SJSA1 (cell line): ENCODE data around the gene EFHC1. TPM values are rescaled to one million over a fixed set of nuclear protein-coding genes. Genes with fewer than 3 reads are reported as not detected.

Source experiments
- DNase-seq, 2 experiments: peaks; one replicate each; pipeline ENCODE4 v3.0.0-alpha.2; 2015 to 2020; ENCODE audit warnings: low spot score in 2 of 2, low read depth in 1 of 2
- H3K27ac ChIP-seq: fragments of 250-450 bp; sonication (Bioruptor Pico); 2 replicates; pipeline ENCODE4 v1.5.1; 2020; ENCODE audit warnings: mild to moderate bottlenecking, moderate library complexity
- H3K27me3 ChIP-seq: fragments of 250-450 bp; sonication (Bioruptor Pico); replicated peaks from 2 replicates; pipeline ENCODE4 v1.5.1; 2020; ENCODE audit warnings: mild to moderate bottlenecking, moderate library complexity
- H3K36me3 ChIP-seq: fragments of 250-450 bp; sonication (Bioruptor Pico); 2 replicates; pipeline ENCODE4 v1.5.1; 2020; ENCODE audit warnings: mild to moderate bottlenecking
- H3K4me1 ChIP-seq: fragments of 250-450 bp; sonication (Bioruptor Pico); replicated peaks from 2 replicates; pipeline ENCODE4 v1.6.1; 2021; ENCODE audit warnings: mild to moderate bottlenecking
- H3K4me3 ChIP-seq: fragments of 250-450 bp; sonication (Bioruptor Pico); 2 replicates; pipeline ENCODE4 v1.5.1; 2020; ENCODE audit warnings: mild to moderate bottlenecking
- H3K9me3 ChIP-seq: fragments of 250-450 bp; sonication (Bioruptor Pico); replicated peaks from 2 replicates; pipeline ENCODE4 v1.5.1; 2020; ENCODE audit warnings: mild to moderate bottlenecking
- total RNA-seq: library from RNA; depleted of rRNA; stranded (reverse); fragments of >200 nt; shearing (Covaris generic); gene quantifications from 2 replicates; pipeline ENCODE4 v1.2.3, GENCODE V29; 2014

The EFHC1 gene
- total RNA-seq, 1 experiment from 2014 or later, result 15.8 TPM

DNA sequence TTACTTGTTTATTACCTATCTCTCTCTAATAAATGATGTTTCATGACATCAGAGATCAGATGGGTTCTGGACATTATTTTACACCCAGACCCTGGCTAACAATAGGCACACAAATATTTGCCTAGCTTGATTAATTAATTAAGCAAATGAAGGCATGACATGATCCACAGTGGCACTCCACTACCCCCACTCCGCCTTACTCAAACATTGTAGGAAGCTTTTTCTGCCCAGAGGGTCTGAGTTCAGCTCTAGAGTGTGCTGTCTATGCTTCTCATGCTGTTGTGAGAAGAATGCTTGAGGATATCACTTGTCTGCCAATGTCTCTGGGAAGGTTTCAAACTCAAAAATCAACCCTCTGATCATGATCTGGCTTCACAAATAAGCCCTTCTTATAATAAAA, 111.7 kb downstream of the EFHC1 start:
- Histone ChIP-seq H3K27me3 (no peaks in the 10 kb centered on the region), H3K4me3 (no peak overlapping the region), H3K27ac (no peak overlapping the region), H3K9me3 (no peaks in the 10 kb centered on the region), H3K4me1 (peaks cover 32% of the 10 kb centered on the region), H3K36me3 (peaks cover 77% of the 10 kb centered on the region)
- DNase-seq, result no peak

DNA sequence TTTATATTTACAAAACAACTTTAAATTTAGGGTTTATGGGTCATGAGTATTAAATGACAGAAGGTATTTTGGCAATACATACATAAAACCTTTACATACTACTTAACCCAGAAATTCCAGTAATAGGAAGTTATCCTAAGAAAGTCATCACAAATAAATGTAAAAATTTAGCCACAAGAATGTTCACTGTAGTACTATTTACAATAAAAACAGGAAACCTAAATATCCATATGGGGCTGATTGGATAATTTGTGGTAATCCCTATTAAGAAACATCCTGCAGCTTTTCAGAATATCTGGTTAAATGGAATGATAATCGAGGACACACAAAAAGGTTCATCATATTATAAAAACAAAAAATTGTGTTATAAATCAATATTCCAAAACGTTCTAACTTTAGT, 112.3 kb downstream of the EFHC1 start:
- peaks cover 38% of the 10 kb centered on the region for H3K4me1 ChIP-seq
- no peaks in the 10 kb centered on the region for H3K27me3 ChIP-seq
- no peak overlapping the region for H3K27ac ChIP-seq
- H3K36me3 ChIP-seq, result peaks cover 79% of the 10 kb centered on the region
- no peak for DNase-seq
- no peaks in the 10 kb centered on the region for H3K9me3 ChIP-seq
- H3K4me3 ChIP-seq, result no peak overlapping the region

DNA sequence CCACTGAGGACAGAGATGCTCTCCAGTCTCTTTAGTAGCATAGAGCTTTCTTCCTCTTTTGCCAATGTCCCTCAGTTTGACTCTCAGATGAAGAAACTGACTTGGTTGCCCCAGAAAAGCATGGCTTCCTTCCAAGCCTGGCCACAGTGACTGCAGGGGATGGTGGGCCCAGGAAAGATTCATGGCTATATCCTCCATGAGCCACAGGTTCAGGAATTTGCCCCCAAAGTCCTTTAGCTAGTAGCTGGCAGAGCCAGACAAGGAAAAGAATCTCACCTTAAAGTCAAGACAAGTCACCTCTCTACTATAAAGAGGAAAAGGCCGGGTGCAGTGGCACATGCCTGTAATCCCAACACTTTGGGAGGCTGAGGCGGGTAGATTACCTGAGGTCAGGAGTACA, 113.3 kb downstream of the EFHC1 start:
- H3K4me1 ChIP-seq, result peaks cover 48% of the 10 kb centered on the region
- no peaks in the 10 kb centered on the region for H3K9me3 ChIP-seq
- H3K4me3 ChIP-seq, result no peak overlapping the region
- H3K36me3 ChIP-seq, result peaks cover 76% of the 10 kb centered on the region
- H3K27me3 ChIP-seq, result no peaks in the 10 kb centered on the region
- H3K27ac ChIP-seq, result no peak overlapping the region
- no peak for DNase-seq

DNA sequence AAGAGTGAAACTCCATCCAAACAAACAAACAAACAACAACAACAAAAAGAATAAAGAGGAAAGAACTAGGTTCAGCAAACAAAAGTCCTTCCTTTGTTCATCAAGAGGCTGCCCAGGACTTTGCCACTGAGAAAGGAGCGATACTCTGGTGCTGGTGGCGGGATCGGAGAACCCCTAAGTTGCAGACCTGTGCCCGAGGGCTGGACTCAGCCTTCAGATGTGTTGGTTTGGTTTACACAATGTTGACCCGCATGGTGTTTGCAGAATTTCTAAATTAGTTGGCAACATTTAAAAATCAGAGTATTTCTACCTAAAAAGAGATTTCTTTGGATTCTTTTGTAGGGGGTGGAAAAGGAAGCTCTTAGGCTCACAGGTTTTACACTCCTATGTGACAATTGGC, 114.2 kb downstream of the EFHC1 start:
- no peak overlapping the region for H3K4me3 ChIP-seq
- no peaks in the 10 kb centered on the region for H3K27me3 ChIP-seq
- H3K4me1 ChIP-seq, result peaks cover 57% of the 10 kb centered on the region
- H3K27ac ChIP-seq, result no peak overlapping the region
- no peak for DNase-seq
- H3K36me3 ChIP-seq, result peaks cover 69% of the 10 kb centered on the region
- H3K9me3 ChIP-seq, result no peaks in the 10 kb centered on the region

DNA sequence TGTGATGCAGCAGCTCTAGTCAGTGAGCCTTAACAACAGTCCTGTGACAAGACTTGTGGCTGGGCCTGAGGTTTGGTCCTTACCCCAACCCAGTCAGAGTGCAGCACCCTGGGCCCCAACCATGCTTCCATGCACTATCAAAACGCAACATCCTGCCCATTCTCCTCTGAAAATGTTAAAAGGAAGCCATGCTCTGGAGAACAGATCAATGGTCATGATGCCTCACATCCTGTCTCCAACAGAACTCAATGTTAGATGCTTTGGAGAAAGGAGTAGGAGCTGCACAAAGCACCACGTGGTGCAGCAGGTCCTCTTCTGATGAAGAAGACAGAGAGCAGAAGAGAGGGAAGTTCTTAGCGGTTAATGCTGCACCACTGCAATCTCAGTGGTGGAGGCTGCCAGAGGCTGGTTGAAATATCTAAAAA, 114.8 kb downstream of the EFHC1 start:
- peaks cover 63% of the 10 kb centered on the region for H3K4me1 ChIP-seq
- no peaks in the 10 kb centered on the region for H3K9me3 ChIP-seq
- no peak for DNase-seq
- no peaks in the 10 kb centered on the region for H3K27me3 ChIP-seq
- H3K4me3 ChIP-seq, result no peak overlapping the region
- H3K36me3 ChIP-seq, result peaks cover 66% of the 10 kb centered on the region
- no peak overlapping the region for H3K27ac ChIP-seq

DNA sequence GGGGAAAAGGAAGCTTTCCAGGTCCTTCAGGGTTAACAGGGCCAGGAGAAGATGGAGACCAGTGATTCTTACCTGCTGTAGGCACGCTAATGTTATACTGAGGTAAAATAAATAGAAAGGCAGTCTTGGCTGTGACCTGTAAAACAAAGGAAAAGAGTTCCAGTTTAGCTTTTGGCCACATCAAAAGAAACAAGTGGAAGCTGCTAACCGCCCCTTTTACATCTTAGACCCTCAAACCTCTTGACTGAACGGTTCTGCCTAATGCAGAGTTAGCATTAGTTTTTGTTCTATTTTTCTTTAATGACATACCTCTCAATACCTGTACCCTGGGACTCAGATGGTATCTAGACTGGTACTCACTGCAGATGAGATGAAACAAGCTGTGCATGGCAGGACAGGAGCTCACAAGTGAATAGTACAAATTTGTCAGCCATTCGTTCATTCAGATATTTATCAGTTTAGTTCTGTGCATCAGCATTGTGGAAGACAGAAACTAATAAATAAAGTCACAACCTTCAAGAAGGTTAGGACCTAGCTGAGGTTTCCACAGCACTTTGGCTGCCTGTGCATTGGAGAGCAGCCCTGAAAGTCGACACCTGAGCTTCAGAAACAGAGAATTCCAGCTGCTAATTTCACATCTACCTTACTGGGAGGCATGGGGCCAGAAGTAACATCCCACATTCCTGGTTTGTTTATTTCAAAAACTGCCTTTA, 115.7 kb downstream of the EFHC1 start:
- no peak overlapping the region for H3K27ac ChIP-seq
- H3K4me3 ChIP-seq, result no peak overlapping the region
- DNase-seq, result no peak
- H3K4me1 ChIP-seq, result peaks cover 72% of the 10 kb centered on the region
- no peaks in the 10 kb centered on the region for H3K27me3 ChIP-seq
- H3K36me3 ChIP-seq, result peaks cover 59% of the 10 kb centered on the region
- H3K9me3 ChIP-seq, result no peaks in the 10 kb centered on the region

DNA sequence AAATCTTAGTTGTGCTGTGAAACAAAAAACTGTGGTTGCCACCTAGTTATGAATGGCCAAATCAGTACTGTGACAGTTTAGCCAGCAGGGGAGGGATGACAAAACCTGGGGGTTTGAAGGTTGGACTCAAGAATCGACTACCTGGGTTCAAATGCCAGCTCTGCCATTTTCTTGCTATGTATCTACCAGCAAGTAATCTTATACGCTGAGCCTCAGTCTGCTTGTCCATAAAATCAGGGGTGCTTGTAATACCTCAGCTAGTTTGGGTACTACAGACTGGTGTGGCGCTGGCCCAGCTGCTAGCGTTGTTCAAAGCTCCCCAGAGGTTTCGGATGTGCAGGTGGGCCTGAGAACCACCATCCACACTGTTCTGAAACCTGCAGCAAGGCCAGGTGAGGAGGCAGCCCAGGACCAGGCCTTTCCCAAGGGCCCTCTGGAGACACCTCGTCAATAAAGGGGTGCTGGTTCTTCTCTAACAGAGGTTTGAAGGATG, 116.3 kb downstream of the EFHC1 start:
- peaks cover 56% of the 10 kb centered on the region for H3K36me3 ChIP-seq
- H3K27ac ChIP-seq, result no peak overlapping the region
- peaks cover 73% of the 10 kb centered on the region for H3K4me1 ChIP-seq
- DNase-seq, result no peak
- H3K9me3 ChIP-seq, result no peaks in the 10 kb centered on the region
- no peaks in the 10 kb centered on the region for H3K27me3 ChIP-seq
- H3K4me3 ChIP-seq, result no peak overlapping the region

DNA sequence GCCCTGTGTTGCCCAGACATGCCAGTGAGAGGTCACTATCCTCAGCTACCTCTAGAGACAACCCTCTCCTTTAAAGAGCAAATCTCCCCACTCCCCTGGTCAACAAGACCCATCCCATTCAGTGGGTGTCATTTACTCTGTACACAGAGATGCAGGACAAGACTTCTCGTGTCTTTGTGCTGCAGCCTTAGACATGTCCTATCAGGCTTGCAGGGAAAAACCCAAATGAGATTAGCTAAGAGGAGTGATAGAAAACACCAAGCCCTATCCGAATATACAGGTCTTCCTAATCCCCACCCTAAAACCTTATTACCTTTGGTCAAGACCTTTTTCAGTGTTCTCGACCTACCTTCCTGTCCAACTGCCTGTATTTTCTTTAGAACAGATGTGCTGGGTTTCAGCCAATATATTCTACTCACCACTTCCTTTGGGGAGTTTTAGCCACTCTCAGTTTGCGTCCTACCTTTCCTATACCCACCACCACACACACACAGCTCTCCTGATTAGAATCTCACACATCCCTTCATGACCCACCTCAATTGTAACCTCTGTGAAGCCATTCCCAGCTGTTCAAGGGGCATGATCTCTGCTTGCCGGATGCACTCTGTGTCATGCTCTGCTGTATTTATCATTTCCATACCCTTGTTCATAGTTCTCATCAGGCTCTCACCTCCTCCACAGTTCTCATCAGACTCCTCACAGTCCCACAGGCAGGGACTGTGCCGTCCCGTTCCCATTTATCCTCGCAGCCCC, 117.0 kb downstream of the EFHC1 start:
- Histone ChIP-seq H3K9me3 (no peaks in the 10 kb centered on the region), H3K4me1 (peaks cover 69% of the 10 kb centered on the region), H3K4me3 (no peak overlapping the region), H3K36me3 (peaks cover 50% of the 10 kb centered on the region), H3K27ac (peak overlapping the region; percentile 70; the same call in 1 of the 2 replicates), H3K27me3 (no peaks in the 10 kb centered on the region)
- no peak for DNase-seq

DNA sequence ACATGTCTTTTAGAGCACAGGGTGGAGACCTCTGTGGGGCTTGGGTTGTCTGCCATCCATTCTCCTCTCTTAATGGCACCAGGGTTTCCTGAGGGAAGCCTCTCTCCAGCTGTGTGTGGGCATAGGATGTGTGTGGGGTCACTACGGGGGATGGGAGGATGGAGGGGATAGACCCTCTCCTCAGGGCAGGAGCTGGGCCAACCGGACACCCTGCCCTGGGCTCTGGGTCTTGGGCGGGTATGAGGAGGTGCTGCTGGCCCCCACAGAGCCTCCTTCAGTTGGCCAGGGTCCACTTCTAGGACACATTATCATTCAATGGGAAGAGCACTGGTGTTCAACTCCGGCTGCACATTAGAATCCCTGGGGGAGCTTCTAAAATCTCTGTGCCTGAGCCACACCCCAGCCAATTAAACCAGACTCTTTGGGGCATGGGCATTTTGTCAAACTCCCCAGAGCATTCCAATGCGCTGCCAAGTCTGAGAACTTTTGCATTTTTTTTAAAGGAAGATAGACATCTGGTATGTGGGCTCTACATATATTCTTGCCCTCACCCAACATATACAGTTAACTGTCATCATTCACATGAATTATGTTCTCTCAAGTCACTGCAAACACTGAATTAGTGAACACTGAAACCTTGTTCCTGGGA, 118.2 kb downstream of the EFHC1 start:
- no peak overlapping the region for H3K4me3 ChIP-seq
- no peaks in the 10 kb centered on the region for H3K9me3 ChIP-seq
- no peaks in the 10 kb centered on the region for H3K27me3 ChIP-seq
- peak overlapping the region; percentile 70 for H3K27ac ChIP-seq
- H3K4me1 ChIP-seq, result peaks cover 73% of the 10 kb centered on the region
- peaks cover 45% of the 10 kb centered on the region for H3K36me3 ChIP-seq
- peak; percentile 56 to 68 for DNase-seq

DNA sequence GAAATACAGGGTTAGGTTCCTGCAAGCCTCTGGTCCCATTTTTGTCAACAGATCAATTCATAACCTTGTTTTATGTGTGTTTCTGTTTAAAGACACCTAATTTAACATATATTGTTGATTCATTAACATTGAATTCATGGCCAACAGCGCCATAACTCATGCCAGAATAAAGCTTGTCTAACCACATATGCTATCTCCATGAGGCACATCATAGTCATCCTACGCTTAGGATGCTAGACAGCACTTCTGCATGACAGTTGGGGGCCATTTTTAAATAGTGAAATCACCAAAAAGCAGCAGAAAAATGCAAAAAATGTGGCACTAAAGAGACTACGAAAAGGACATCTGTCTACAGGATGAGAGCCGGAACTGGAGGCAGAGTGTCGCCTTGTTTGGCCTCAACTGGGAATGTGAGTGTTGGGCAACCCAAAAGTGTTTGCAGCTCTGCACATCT, 118.8 kb downstream of the EFHC1 start:
- H3K4me3 ChIP-seq, result no peak overlapping the region
- H3K27me3 ChIP-seq, result no peaks in the 10 kb centered on the region
- peaks cover 39% of the 10 kb centered on the region for H3K36me3 ChIP-seq
- DNase-seq, result peak; percentile 68 to 83
- H3K9me3 ChIP-seq, result no peaks in the 10 kb centered on the region
- peak overlapping the region; percentile 70 for H3K27ac ChIP-seq
- H3K4me1 ChIP-seq, result peaks cover 76% of the 10 kb centered on the region

DNA sequence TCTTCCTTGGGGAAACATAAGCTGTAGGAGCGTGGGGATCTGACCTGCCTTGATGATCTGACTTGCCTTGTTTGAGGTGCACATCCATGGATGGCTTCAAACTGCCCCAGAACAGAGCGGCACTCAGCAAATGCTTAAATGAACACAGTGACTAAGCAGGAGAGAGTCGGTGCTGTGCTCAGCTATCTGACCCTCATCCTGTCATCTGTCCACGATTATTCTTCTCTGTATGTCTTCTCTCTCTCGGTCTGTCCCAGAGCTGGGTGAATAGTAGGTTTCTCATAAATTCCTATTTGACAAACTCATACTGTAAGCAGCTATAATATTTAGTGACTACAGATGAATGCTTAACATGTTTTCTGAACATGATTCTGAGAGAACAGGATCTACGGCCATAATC, 119.5 kb downstream of the EFHC1 start:
- Histone ChIP-seq H3K27ac (peak overlapping the region; percentile 70), H3K4me1 (peaks cover 83% of the 10 kb centered on the region), H3K9me3 (no peaks in the 10 kb centered on the region), H3K27me3 (no peaks in the 10 kb centered on the region), H3K4me3 (no peak overlapping the region), H3K36me3 (peaks cover 37% of the 10 kb centered on the region)
- DNase-seq, result peak in 1 of 2 experiments; percentile 60

DNA sequence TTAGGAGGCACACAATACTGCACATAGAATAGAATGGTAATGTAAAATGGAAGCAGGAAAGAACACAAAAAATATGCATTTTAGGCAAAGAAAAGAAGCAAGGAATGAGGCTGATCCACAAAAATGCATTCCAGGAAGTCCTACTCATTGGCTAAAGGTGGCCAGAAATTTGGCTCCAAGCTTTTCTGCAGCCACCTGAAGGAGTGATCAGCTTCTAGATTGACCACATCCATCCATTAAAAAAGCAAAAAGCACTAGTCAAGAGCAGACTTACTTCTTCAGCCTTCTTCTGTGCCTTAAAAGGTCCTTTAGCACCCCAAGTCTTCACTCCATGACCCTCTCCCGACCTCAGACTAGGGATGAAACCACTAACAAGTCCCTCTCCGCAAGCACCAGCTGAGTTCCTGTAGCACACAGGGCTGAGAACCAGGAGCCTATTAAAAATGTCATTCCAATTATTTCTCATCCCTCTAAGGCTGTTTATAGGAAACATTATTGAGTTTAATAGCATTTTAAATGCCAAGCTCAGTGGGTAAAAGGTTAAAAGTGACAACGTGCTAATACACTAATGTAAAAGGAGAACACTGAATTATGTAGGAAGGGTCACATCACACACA, 120.3 kb downstream of the EFHC1 start:
- DNase-seq, result peak in 1 of 2 experiments; percentile 51
- Histone ChIP-seq H3K27ac (peak overlapping the region; percentile 70), H3K36me3 (peaks cover 29% of the 10 kb centered on the region), H3K9me3 (no peaks in the 10 kb centered on the region), H3K27me3 (no peaks in the 10 kb centered on the region), H3K4me3 (no peak overlapping the region), H3K4me1 (peaks cover 90% of the 10 kb centered on the region)

DNA sequence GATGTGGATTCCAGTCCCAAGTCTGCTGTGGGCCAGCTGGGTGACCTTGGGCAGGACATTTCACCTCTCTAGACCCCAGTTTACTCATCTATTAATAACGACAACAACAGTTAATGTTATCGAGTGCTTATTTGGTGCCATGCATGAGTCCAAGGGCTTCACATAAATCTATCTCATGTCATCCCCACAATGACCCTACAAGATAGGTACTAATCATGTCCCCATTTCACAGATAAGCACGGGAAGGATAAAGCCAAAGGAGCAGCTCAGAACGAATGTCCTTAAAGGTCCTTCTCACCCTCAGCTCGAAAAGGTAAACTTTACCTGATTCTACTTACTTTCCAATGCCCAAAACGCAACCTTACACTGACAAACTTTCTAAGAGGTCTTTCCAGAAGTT, 121.0 kb downstream of the EFHC1 start:
- Histone ChIP-seq H3K4me3 (no peak overlapping the region), H3K36me3 (peaks cover 26% of the 10 kb centered on the region), H3K4me1 (peaks cover 92% of the 10 kb centered on the region), H3K27ac (no peak overlapping the region), H3K27me3 (no peaks in the 10 kb centered on the region), H3K9me3 (no peaks in the 10 kb centered on the region)
- DNase-seq, result no peak
